ENCODE measurements around the gene C17orf100.
"Not testable (repeated sequence)": the region's sequence is repeated elsewhere in the genome, so short reads cannot be mapped to it uniquely, and the experiment has no call there.

DNA sequence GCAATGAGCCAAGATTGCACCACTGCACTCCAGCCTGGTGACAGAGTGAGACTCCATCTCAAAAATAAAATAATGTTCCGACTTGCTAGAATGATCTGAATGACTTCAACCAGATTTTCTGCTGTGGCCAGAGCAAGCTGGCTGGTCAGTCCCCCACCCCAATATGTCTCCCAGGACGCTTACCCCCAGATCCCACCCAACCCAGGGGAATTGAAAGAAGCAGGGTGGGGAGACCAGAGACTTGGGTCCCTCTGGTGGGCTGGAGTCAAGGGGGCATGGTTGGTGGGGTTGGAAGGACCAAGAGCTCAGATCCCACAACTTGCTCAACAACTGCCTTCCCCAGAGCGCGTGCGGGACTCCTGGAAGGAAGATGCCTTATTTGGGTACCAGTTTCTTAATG lies 6.8 kb downstream of the C17orf100 start:
- not testable (repeated sequence) for TF ChIP-seq CTCF (IDR thresholded peaks at IDR 0.05; ENCODE audit: low read depth, low read length, missing input control); RAD21 (IDR thresholded peaks at IDR 0.05); TAF1 (conservative IDR thresholded peaks at IDR 0.05); EGR1 (IDR thresholded peaks at IDR 0.05; ENCODE audit: low read depth in 2 of 2); MAX (IDR thresholded peaks at IDR 0.05); RXRA (IDR thresholded peaks at IDR 0.05); GABPA (IDR thresholded peaks at IDR 0.05 in 1 of 2, conservative IDR thresholded peaks at IDR 0.05 in 1 of 2); YY1 (IDR thresholded peaks at IDR 0.05)
